K562 (cell line): ENCODE data around the gene HRH1. TPM values are rescaled to one million over a fixed set of nuclear protein-coding genes. Genes with fewer than 3 reads are reported as not detected.

ENCODE experiments used
- ATAC-seq: fragments of 200-7000 bp; cut with Tn5 transposase; 3 replicates; pipeline ENCODE4 v1.9.1; 2020; ENCODE audit warnings: moderate library complexity
- BruUV-seq: library from RNA; stranded (reverse); fragments of 400-500 nt; replicated peaks from 2 replicates; lab custom pipeline; 2021; lab: Mats Ljungman, UMichigan
- CTCF ChIA-PET: fragments of 300-600 bp; formaldehyde crosslinking; extraction: SDS; loops from one replicate; lab custom pipeline; 2021; ENCODE audit warnings: low intra/inter-chr PET ratio; lab: Yijun Ruan, JAX
- POLR2A ChIA-PET: fragments of 300-600, 350-650 bp; sonication (Branson Sonifier 250); formaldehyde crosslinking; extraction: SDS; loops from one replicate; lab custom pipeline; 2021; ENCODE audit warnings: antibody characterized with exemption, inconsistent platforms; lab: Yijun Ruan, JAX
- DNase-seq, 4 experiments: peaks; one replicate each; pipeline versions ENCODE4 v3.0.0 to v3.0.0-alpha.2; 2011 to 2018; ENCODE audit warnings: low spot score in 3 of 4, mixed read lengths in 3 of 4; ENCODE audit errors: extremely low read depth in 1 of 4
- FAIRE-seq: peaks from 2 replicates; lab custom pipeline; 2011; peaks lifted over from hg19 to GRCh38; lab: Jason Lieb, UNC
- H2AFZ ChIP-seq: 2 replicates; pipeline ENCODE4 v1.6.0; 2011; ENCODE audit warnings: low read depth, low read length, control low read depth, inconsistent platforms
- H3K27ac ChIP-seq: fragments of 200-600 bp; 3 replicates; pipeline ENCODE4 v1.8.0; 2011; ENCODE audit warnings: low read depth, mild to moderate bottlenecking, control low read depth, inconsistent platforms, low read length, moderate library complexity, mixed read lengths; ENCODE audit errors: extremely low read depth
- H3K27me3 ChIP-seq, 2 experiments: fragments of 300-600 bp in 1 of 2; 2 replicates in 1 of 2; 3 replicates in 1 of 2; pipeline versions ENCODE4 v1.6.0 to v1.8.0; 2011; ENCODE audit warnings: inconsistent platforms in 2 of 2, low read length in 2 of 2, mild to moderate bottlenecking in 1 of 2, mixed read lengths in 1 of 2, moderate library complexity in 1 of 2; ENCODE audit not compliant: control insufficient read depth in 2 of 2, insufficient read depth in 2 of 2
- H3K36me3 ChIP-seq: fragments of 300-600 bp; 3 replicates; pipeline ENCODE4 v1.8.0; 2011; ENCODE audit warnings: mild to moderate bottlenecking, low read length, inconsistent platforms; ENCODE audit not compliant: control insufficient read depth, insufficient read depth
- H3K4me1 ChIP-seq, 2 experiments: fragments of 200-600 bp in 1 of 2; replicated peaks in 1 of 2; 2 replicates in 1 of 2; 3 replicates in 1 of 2; pipeline versions ENCODE4 v1.5.1 to v1.8.0; 2011; ENCODE audit warnings: inconsistent platforms in 2 of 2, low read length in 2 of 2, mild to moderate bottlenecking in 1 of 2, mixed read lengths in 1 of 2, moderate library complexity in 1 of 2; ENCODE audit not compliant: control insufficient read depth in 2 of 2, insufficient read depth in 2 of 2
- H3K4me2 ChIP-seq: 2 replicates; pipeline ENCODE4 v1.6.1; 2011; ENCODE audit warnings: low read length, control low read depth, inconsistent platforms, mixed read lengths; ENCODE audit not compliant: insufficient read depth
- H3K4me3 ChIP-seq: fragments of 200-600 bp; sonication (generic), shearing (Covaris generic); 2 replicates; pipeline ENCODE4 v1.5.1; 2016; ENCODE audit warnings: control low read depth, inconsistent platforms
- H3K79me2 ChIP-seq: fragments of 200-600 bp; 3 replicates; pipeline ENCODE4 v1.8.0; 2011; ENCODE audit warnings: low read length, inconsistent platforms; ENCODE audit not compliant: control insufficient read depth, insufficient read depth
- H3K9ac ChIP-seq, 2 experiments: 2 replicates each; pipeline versions ENCODE4 v1.6.0 to v1.6.1; 2011; ENCODE audit warnings: low read depth in 2 of 2, low read length in 2 of 2, control low read depth in 1 of 2, inconsistent platforms in 1 of 2, mild to moderate bottlenecking in 1 of 2, mixed read lengths in 1 of 2; ENCODE audit not compliant: insufficient read depth in 1 of 2
- H3K9me1 ChIP-seq: one replicate; pipeline ENCODE4 v1.6.0; 2011; ENCODE audit warnings: inconsistent platforms, mild to moderate bottlenecking, low read length, moderate library complexity; ENCODE audit not compliant: control insufficient read depth, insufficient read depth
- H3K9me3 ChIP-seq: replicated peaks from 2 replicates; pipeline ENCODE4 v1.5.1; 2011; ENCODE audit warnings: low read depth, low read length, inconsistent platforms; ENCODE audit not compliant: control insufficient read depth, insufficient read depth
- H4K20me1 ChIP-seq: replicated peaks from 2 replicates; pipeline ENCODE4 v1.6.1; 2011; ENCODE audit warnings: low read length, inconsistent platforms, mixed read lengths; ENCODE audit not compliant: control insufficient read depth, insufficient read depth
- ASH1L ChIP-seq: fragments of 450-650 bp; IDR thresholded peaks from 2 replicates; pipeline ENCODE4 v1.6.1; 2018; ENCODE audit warnings: borderline replicate concordance, mild to moderate bottlenecking, low read depth; ENCODE audit not compliant: partially characterized antibody
- GABPB2 ChIP-seq: fragments of 250-450 bp; sonication (Bioruptor Pico); conservative IDR thresholded peaks from 2 replicates; pipeline ENCODE4 v1.5.1; 2021; ENCODE audit warnings: mild to moderate bottlenecking
- HDAC6 ChIP-seq: IDR thresholded peaks from 2 replicates; pipeline ENCODE4 v1.6.1; 2012; ENCODE audit warnings: low read depth, mild to moderate bottlenecking, control low read depth, inconsistent platforms, low read length, moderate library complexity
- NFXL1 ChIP-seq: fragments of 450-650 bp; formaldehyde crosslinking; IDR thresholded peaks from 2 replicates; pipeline ENCODE4 v1.4.0; 2021; ENCODE audit warnings: mild to moderate bottlenecking
- NR2C2 ChIP-seq, 2 experiments: fragments of 200-800 bp in 1 of 2; sonication (Bioruptor generic) in 1 of 2; sonication (generic) in 1 of 2; formaldehyde crosslinking in 1 of 2; IDR thresholded peaks; 2 replicates each; pipeline versions ENCODE4 v1.6.1 to v1.8.0; 2016 to 2022; ENCODE audit warnings: mild to moderate bottlenecking in 1 of 2, missing compliant biosample characterization in 1 of 2, missing genetic modification characterization in 1 of 2, missing genetic modification reagents in 1 of 2
- RAD51 ChIP-seq: fragments of 450-650 bp; IDR thresholded peaks from 2 replicates; pipeline ENCODE4 v1.7.1; 2016; ENCODE audit warnings: low read depth, mild to moderate bottlenecking, borderline replicate concordance
- TAL1 ChIP-seq: fragments of 450-650 bp; IDR thresholded peaks from 2 replicates; pipeline ENCODE4 v1.6.1; 2016; ENCODE audit warnings: mild to moderate bottlenecking
- WGBS: fragments of 100-300 bp; shearing (Covaris generic); methylation state at CpG from one replicate; pipeline ENCODE4 v1.1.6; 2016; ENCODE audit warnings: low coverage, mixed read lengths; ENCODE audit not compliant: insufficient coverage; ENCODE audit errors: missing lambda C conversion rate; 5-methylcytosine and 5-hydroxymethylcytosine counted together
- in situ Hi-C: fragments of 300-500 bp; cut with MboI; formaldehyde crosslinking; loops from 4 replicates; pipeline ENCODE4 v1.15.0; 2018; ENCODE audit warnings: inconsistent platforms, mixed read lengths
- intact Hi-C: fragments of 100-400 bp; cut with micrococcal nuclease; formaldehyde crosslinking; loops from 2 replicates; pipeline ENCODE4 v1.14.2; 2022
- polyA plus RNA-seq, 8 experiments: library from polyadenylated mRNA; depleted of rRNA in 4 of 8; stranded (reverse) in 5 of 8; unstranded in 3 of 8; fragments of >200 nt; fragmentation: Nextera tagmentation in 2 of 8; fragmentation: Illumina TruSeq in 1 of 8; extraction: Ambion mirVana in 2 of 8; extraction: Trizol in 1 of 8; gene quantifications; 2 replicates each; pipeline versions ENCODE4 v1.2.1 to v1.2.3, GENCODE V29; 2011 to 2014; ENCODE audit warnings: inconsistent platforms in 1 of 8, missing spikeins in 1 of 8
- total RNA-seq, 7 experiments: library from RNA; depleted of rRNA in 6 of 7; stranded (reverse); fragments of >200 nt in 6 of 7; fragmentation: Illumina TruSeq in 2 of 7; extraction: Trizol in 2 of 7; gene quantifications; 2 replicates each; pipeline versions ENCODE4 v1.2.1 to v1.2.3, GENCODE V29; 2011 to 2021; ENCODE audit warnings: low replicate concordance in 1 of 7
- TF ChIP-seq, protein P1 (sequence below): fragments of 450-650 bp; formaldehyde crosslinking; IDR thresholded peaks from 2 replicates; pipeline ENCODE4 v1.4.0; 2020; ENCODE audit warnings: mild to moderate bottlenecking, moderate library complexity
- TF ChIP-seq, protein P2 (sequence below): sonication (generic); formaldehyde crosslinking; IDR thresholded peaks from 2 replicates; pipeline ENCODE4 v1.8.1; 2023; ENCODE audit warnings: missing genetic modification reagents, mild to moderate bottlenecking, borderline replicate concordance
- TF ChIP-seq, protein P3 (sequence below): fragments of 450-650 bp; formaldehyde crosslinking; IDR thresholded peaks from 2 replicates; pipeline ENCODE4 v1.4.0; 2020; ENCODE audit warnings: mild to moderate bottlenecking, moderate library complexity

Gene HRH1
- total and polyA plus RNA-seq, 9 of the 15 experiments (the other 6 are each of a cell fraction or from before 2014, with no cell fraction given), result 0.03 to 0.15 (median 0.06) TPM; not detected in 1

DNA sequence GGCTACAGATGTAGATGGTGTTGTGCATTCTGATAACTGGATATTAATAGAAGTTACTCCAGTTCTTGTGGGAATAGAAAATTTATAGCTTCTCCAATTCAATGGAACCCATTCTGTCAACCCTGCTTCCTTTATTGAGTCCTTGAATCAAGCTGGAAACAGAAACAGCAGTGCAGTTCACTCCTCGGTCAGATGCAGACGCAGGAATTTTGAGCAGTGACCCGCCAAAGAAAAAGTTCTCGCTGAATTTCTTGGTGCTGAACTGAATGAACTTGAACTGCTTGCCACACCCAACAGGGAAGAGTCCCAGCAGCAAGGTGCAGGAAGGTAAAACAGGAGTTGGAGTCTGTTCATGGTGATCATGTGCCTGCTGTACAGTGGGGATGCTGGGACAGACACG lies 10.3 kb downstream of the HRH1 start:
- in situ Hi-C loops (no loop called here), intact Hi-C loops (no loop called here)
- no peaks in the 10 kb centered on the region for H3K4me1 ChIP-seq

DNA sequence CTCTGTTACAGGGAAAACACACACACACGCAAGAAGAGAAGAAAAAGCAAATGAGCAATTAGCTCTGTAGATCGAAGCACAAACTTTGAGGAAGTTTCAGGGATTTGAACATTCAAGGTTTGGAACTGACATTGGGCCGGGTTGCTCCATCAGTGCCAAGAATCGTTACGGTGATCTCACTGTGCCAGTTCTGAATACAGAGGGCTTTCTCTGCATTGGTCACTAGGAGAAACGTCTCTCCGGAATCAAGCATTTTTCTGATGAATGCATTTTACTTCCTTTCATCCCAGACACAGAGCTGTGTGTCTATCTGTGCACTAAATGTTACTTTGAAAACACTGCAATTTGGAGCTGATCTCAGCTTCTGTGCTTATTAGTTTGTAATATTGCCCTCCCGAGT lies 11.2 kb downstream of the HRH1 start:
- no peak overlapping the region for H2AFZ ChIP-seq
- H3K9ac ChIP-seq, result no peak overlapping the region
- BruUV-seq, result no TSS peak
- H4K20me1 ChIP-seq, result no peaks in the 10 kb centered on the region; the same call in 1 of the 2 replicates
- no peaks in the 10 kb centered on the region for H3K9me3 ChIP-seq
- CTCF ChIA-PET, result no interaction called here
- no peaks in the 10 kb centered on the region for H3K4me1 ChIP-seq
- FAIRE-seq, result no peak
- intact Hi-C loops (no loop called here), in situ Hi-C loops (no loop called here)
- H3K27ac ChIP-seq, result no peak overlapping the region
- WGBS, result 0% methylated on average over 8 of the region's 8 CpGs
- ATAC-seq, result no peak
- H3K79me2 ChIP-seq, result no peaks in the 10 kb centered on the region
- no peak for DNase-seq
- H3K36me3 ChIP-seq, result no peaks in the 10 kb centered on the region
- H3K4me3 ChIP-seq, result no peak overlapping the region
- H3K9me1 ChIP-seq, result no peaks in the 10 kb centered on the region
- POLR2A ChIA-PET, result interaction anchor here (0.7 kb wide), 1 partner anchor 12 kb away, joined by 3 read pairs; no protein-coding TSS in a partner anchor
- TF ChIP-seq GABPB2 (CRISPR knock-in tag) (no peak), RAD51 (no peak)
- TF ChIP-seq, protein P1, sequence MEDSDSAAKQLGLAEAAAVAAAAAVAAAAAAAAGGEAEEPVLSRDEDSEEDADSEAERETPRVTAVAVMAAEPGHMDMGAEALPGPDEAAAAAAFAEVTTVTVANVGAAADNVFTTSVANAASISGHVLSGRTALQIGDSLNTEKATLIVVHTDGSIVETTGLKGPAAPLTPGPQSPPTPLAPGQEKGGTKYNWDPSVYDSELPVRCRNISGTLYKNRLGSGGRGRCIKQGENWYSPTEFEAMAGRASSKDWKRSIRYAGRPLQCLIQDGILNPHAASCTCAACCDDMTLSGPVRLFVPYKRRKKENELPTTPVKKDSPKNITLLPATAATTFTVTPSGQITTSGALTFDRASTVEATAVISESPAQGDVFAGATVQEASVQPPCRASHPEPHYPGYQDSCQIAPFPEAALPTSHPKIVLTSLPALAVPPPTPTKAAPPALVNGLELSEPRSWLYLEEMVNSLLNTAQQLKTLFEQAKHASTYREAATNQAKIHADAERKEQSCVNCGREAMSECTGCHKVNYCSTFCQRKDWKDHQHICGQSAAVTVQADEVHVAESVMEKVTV (CRISPR knock-in tag), result no peak
- TF ChIP-seq, protein P2, sequence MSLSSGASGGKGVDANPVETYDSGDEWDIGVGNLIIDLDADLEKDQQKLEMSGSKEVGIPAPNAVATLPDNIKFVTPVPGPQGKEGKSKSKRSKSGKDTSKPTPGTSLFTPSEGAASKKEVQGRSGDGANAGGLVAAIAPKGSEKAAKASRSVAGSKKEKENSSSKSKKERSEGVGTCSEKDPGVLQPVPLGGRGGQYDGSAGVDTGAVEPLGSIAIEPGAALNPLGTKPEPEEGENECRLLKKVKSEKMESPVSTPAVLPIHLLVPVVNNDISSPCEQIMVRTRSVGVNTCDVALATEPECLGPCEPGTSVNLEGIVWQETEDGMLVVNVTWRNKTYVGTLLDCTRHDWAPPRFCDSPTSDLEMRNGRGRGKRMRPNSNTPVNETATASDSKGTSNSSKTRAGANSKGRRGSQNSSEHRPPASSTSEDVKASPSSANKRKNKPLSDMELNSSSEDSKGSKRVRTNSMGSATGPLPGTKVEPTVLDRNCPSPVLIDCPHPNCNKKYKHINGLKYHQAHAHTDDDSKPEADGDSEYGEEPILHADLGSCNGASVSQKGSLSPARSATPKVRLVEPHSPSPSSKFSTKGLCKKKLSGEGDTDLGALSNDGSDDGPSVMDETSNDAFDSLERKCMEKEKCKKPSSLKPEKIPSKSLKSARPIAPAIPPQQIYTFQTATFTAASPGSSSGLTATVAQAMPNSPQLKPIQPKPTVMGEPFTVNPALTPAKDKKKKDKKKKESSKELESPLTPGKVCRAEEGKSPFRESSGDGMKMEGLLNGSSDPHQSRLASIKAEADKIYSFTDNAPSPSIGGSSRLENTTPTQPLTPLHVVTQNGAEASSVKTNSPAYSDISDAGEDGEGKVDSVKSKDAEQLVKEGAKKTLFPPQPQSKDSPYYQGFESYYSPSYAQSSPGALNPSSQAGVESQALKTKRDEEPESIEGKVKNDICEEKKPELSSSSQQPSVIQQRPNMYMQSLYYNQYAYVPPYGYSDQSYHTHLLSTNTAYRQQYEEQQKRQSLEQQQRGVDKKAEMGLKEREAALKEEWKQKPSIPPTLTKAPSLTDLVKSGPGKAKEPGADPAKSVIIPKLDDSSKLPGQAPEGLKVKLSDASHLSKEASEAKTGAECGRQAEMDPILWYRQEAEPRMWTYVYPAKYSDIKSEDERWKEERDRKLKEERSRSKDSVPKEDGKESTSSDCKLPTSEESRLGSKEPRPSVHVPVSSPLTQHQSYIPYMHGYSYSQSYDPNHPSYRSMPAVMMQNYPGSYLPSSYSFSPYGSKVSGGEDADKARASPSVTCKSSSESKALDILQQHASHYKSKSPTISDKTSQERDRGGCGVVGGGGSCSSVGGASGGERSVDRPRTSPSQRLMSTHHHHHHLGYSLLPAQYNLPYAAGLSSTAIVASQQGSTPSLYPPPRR (CRISPR knock-in tag), result no peak
- no peak overlapping the region for H3K4me2 ChIP-seq
- H3K27me3 ChIP-seq, result peaks cover 10 to 48% of the 10 kb centered on the region in 2 experiments; a peak in 4 of 5 replicates

More for the DNA sequence above, 10.3 kb downstream of the HRH1 start:
- Histone ChIP-seq H3K4me3 (no peak overlapping the region), H3K9ac (no peak overlapping the region), H3K4me2 (no peak overlapping the region), H3K9me3 (no peaks in the 10 kb centered on the region), H3K36me3 (no peaks in the 10 kb centered on the region), H2AFZ (no peak overlapping the region), H3K79me2 (no peaks in the 10 kb centered on the region), H3K27me3 (peaks cover 4 to 41% of the 10 kb centered on the region in 2 experiments; a peak in 4 of 5 replicates), H3K9me1 (no peaks in the 10 kb centered on the region), H4K20me1 (no peaks in the 10 kb centered on the region), H3K27ac (no peak overlapping the region)
- DNase-seq (no peak), FAIRE-seq (no peak), ATAC-seq (no peak)
- no TSS peak for BruUV-seq
- no peak for TF ChIP-seq HDAC6
- TF ChIP-seq, protein P3, sequence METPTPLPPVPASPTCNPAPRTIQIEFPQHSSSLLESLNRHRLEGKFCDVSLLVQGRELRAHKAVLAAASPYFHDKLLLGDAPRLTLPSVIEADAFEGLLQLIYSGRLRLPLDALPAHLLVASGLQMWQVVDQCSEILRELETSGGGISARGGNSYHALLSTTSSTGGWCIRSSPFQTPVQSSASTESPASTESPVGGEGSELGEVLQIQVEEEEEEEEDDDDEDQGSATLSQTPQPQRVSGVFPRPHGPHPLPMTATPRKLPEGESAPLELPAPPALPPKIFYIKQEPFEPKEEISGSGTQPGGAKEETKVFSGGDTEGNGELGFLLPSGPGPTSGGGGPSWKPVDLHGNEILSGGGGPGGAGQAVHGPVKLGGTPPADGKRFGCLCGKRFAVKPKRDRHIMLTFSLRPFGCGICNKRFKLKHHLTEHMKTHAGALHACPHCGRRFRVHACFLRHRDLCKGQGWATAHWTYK (CRISPR knock-in tag), result no peak
- TF ChIP-seq NR2C2 (CRISPR knock-in tag; IDR thresholded peaks at IDR 0.05), result no peak
- no peak for TF ChIP-seq NR2C2 (tag; IDR thresholded peaks at IDR 0.05)
- no peak for TF ChIP-seq NFXL1 (CRISPR knock-in tag)
- TF ChIP-seq TAL1, result no peak
- TF ChIP-seq ASH1L, result no peak
- CTCF ChIA-PET, result no interaction called here
- POLR2A ChIA-PET, result no interaction called here
- 2% methylated on average over 5 of the region's 5 CpGs for WGBS
